Stimulated activated CD4-positive, alpha-beta T cell treated with anti-CD3 and anti-CD28 coated beads, Interleukin-12 subunit alpha, Interleukin-12 subunit beta, amount 100 ng/mL, for 48 hours (primary cell): Measurements from ENCODE around the gene ZNF578.
A peak's percentile ranks its signal among the peaks of the same experiment; 100 is the strongest.
"Not testable (repeated sequence)": the region's sequence is repeated elsewhere in the genome, so short reads cannot be mapped to it uniquely, and the experiment has no call there.

ENCODE experiments used
- DNase-seq, 3 donors: peaks; one replicate each; pipeline ENCODE4 v3.0.0-alpha.2; 2020; ENCODE audit warnings: low read depth in 2 of 3, low spot score in 1 of 3

ZNF578 gene

DNA sequence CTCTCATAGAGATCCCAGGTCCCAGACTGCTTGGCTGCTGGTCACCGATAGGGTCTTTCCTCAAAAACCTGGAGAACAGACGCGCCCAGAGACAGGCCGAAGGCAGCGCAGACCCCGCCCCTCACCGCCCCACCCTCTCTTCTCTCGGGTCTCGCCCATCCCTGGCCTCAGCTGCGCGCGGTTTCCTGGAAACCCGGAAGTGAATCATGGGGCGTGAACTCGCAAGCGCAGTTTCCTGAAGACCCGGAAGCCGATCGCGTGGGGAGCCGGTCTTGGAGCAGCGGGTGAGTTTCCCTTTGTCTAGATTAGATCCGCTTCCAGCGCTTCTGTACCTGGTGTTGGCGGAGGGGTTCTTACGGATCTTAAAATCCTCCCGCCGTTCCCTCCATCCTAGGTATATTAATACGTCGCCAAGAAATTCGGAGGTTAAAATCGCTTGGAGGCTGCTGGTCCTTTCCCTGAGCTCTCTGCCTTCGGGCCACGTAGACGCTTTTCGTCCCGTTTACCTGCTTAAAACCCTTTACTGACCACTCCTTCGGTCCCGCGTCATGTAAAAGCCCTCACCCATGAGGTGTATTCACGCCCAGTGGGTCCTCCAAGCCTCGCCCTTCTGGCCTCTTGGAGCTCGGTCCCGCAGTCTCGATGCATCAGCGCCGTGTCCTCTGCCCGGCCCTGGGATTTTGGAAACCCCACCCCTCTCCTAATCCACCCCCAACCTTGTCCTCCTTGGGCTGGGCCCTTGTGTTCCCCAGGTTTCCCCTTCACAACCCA lies at the start of gene ZNF578:
TSS of gene ZNF578 (plus strand) at position 230 of the 771 bp plus-strand sequence. CDS start 48,293 bp downstream, outside the sequence.
- DNase-seq, result peak; percentile 45 to 57 (median 48)

DNA sequence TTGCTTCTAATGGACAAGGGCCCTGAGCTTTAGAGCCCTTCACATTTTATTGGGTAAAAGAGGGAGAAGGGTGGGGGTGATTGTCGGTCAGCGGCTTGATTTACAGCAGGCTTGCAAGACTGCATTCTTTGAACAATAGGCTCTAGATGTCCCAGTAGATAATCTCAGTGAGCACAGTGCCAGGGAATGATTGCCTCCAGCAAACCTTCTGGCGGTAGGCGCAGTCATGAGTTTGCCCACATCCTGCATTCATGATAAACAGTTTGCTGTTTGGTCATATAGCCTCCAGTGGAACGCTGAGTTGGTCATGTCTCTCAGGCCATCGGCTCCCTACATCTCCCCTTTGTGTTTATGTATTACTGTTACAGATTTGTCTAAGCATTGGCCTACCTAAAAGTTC lies 43.1 kb upstream of the ZNF578 start:
- DNase-seq, result no peak

DNA sequence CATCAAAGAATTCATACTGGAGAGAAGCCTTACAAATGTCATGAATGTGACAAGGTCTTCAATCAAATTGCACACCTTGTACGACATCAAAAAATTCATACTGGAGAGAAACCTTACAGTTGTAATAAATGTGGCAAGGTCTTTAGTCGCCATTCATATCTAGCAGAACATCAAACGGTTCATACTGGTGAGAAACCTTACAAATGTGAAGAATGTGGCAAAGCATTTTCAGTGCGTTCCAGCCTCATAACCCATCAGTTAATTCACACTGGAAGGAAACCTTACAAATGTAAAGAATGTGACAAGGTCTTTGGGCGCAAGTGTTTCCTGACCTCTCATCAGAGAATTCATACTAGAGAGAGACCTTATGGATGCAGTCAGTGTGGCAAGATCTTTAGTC lies 37.6 kb upstream of the ZNF578 start:
- no peak for DNase-seq

DNA sequence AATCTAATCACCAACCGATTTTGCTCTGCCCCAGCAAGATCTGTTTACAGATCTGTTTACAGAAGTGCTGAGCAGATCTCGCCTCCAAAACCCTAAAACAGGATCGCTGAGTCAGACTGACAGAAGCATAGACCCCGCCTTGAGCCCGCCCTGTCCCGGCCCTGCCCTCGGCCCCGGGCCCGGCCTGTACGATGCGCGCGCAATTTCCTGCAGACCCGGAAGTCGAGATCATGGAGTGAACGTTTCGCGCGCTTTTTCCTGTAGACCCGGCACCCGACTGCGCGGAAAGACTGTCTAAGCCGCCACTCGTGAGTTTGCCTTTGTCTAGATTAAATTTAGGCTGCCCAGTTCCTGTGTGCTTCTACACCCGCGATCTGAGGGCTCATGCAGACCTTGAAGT lies 24.4 kb upstream of the ZNF578 start, which contains the start of gene ZNF534:
TSS of gene ZNF534 (plus strand) at position 212 of the 400 bp plus-strand sequence. CDS start 2,327 bp downstream, outside the sequence.
- no peak for DNase-seq

DNA sequence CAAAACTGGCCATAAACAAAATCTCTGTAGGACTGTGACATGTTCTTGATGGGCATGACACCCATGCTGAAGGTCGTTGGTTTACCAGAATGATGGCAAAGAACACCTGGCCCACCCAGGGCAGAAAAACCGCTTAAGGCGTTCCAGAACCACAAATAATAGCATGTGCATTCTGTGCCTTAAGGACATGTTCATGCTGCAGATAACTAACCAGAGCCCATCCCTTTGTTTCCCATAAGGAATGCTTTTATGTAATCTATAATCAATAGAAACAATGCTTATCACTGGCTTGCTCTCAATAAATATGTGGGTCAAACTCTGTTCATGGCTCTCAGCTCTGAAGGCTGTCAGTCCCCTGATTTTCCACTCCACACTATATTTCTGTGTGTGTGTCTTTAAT lies 11.2 kb upstream of the ZNF578 start:
- no peak for DNase-seq

DNA sequence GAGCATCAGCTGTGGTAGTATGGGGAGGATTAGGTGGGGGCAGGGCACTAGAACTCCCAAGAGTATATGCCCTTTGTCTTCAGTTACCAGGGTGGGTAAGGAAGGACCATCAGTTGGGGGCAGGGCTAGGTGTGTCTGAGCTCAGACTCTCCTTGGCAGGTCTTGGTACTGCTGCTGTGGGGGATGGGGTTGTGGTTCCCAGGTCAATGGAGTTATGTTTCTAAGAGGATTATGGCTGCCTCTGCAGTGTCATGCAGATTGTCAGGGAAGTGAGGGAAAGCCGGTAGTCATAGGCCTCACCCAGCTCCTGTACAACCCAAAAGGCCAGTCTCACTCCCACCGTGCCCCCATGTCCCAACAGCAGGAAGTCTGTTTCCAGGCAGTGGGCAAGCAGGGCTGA lies 8.8 kb upstream of the ZNF578 start:
- DNase-seq, result no peak

DNA sequence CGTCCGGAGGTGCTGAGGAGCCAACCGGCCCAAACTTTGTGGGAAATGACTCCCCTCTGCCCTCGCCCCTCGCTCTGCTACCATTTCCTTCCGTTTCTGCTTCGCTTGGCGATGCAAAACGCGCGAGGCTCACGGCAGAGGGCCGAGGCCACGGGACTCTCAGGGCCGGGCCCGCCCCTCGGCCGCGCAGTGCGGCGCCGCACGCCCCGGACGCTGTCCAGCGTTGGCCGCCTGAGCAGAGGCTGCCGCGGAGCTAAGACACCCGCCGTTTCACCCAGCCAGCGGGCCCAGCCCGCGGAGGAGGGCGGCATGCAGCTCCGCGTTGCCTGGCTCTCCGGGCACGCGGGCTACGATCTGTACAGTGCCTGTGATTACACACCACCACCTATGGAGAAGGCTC lies 2.1 kb upstream of the ZNF578 start:
- DNase-seq, result no peak

DNA sequence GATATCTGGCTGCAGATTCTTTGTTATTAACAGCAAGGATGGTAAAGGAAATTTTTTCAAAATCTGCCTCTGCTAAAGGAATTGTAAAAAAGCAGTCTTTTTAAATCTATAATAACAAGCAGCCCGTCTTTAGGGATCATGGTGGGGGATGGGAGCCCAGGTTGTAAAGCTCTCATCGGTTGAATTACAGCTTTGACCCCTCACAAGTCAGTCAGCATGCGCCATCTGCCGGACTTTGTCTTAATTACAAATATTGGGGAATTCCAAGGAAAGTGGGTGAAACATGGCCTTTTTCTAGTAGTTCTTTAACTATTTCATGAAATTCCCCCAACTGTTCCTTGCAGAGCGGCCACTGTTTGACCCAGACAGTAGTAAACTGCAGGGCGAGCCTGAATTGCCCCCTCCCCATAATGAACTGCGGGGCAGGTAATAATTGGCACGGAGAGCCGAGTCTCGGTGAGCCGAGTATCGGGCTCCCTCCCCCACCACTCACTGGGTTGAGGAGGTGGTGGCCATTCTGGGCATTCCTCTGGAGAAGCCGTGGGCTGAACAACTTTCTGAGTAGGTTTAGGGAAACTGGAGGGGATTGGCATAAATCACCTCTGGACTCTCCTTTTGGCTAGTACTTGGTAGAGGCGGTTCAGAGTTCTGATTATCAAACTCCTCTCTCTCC lies 11.6 kb downstream of the ZNF578 start:
- no peak for DNase-seq

DNA sequence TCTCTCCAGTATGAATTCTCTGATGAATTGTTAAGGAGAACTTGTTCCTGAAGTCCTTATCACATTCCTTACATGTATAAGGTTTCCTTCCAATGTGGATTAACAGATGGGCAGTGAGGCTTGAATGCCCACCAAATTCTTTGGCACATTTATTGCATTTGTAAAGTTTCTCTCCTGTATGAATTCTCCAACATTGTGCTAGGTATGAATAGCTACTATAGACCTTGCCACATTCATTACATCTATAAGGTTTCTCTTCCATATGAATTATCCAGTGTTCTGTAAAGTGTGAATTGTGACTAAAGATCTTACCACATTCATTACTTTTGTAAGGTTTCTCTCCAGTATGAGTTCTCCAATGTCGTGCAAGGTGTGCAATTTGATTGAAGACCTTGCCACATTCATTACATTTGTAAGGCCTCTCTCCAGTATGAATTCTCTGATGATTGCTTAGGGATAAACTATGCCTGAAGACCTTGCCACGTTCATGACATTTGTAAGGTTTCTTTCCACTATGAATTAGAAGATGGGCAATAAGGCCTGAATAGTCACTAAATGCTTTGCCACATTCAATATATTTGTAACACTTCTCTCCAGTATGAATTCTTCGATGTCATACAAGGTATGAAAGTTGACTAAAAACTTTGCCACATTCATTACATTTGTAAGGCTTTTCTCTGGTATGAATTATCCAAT lies 20.4 kb downstream of the ZNF578 start:
- no peak for DNase-seq

DNA sequence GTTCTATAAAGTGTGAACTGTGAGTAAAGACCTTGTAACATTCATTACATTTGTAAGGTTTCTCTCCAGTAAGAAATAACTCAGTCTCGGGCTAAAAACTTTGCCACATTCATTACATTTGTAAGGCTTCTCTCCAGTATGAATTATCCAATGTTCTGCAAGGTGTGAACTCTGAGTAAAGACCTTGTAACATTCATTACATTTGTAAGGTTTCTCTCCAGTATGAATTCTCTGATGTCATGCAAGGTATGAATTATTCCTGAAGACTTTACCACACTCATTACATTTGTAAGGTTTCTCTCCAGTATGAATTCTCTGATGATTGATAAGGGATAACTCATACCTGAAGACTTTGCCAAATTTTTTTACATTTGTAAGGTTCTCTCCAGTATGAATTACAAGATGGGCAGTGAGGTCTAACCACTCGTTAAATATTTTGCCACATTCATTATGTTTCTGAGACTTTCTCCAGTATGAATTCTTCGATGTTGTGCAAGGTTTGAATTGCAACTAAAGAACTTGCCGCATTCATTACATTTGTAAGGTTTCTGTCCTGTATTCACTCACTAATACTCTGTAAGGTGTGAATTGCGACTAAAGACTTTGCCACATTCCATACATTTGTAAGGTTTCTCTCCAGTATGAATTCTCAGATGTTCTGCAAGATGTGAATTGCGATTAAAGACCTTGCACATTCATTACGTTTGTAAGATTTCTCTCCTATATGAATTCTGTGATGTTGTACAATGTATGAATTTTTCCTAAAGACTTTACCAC lies 21.2 kb downstream of the ZNF578 start:
- DNase-seq, result no peak

DNA sequence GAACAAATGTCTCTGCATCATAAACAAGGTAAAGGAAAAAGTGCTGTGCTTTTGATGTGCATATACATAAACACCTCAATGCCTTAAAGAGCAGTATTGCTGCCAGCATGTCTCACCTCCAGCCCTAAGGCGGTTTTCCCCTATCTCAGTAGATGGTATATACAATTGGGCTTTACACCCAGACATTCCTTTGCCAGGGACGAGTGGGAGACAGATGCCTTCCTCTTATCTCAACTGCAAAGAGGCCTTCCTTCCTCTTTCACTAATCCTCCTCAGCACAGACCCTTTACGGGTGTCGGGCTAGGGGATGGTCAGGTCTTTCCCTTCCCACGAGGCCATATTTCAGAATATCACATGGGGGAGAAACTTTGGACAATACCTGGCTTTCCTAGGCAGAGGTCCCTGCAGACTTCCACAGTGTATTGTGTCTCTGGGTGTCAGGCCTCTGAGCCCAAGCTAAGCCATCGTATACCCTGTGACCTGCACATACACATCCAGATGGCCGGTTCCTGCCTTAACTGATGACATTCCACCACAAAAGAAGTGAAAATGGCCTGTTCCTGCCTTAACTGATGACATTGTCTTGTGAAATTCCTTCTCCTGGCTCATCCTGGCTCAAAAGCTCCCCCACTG lies 30.9 kb downstream of the ZNF578 start:
- DNase-seq, result not testable (repeated sequence)

DNA sequence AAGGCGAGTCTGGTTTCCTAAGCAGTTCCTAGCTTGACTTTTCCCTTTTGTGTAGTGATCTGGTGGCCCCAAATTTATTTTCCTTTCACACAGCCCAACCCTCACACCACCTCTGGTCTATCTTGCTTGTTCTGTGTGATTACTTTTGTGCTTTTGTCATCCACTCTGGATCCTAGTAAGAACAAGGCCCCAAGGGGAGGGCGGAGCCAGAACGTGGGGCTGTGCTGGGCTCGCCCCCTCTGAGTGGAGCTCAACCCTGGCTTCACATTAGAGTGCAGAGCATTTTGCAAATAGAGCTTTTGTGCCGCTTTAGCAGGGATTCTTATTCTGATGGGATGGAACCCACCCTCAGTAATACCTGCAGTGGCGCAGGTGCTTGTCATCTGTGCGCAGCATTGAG lies 31.7 kb downstream of the ZNF578 start:
- DNase-seq, result not testable (repeated sequence)

DNA sequence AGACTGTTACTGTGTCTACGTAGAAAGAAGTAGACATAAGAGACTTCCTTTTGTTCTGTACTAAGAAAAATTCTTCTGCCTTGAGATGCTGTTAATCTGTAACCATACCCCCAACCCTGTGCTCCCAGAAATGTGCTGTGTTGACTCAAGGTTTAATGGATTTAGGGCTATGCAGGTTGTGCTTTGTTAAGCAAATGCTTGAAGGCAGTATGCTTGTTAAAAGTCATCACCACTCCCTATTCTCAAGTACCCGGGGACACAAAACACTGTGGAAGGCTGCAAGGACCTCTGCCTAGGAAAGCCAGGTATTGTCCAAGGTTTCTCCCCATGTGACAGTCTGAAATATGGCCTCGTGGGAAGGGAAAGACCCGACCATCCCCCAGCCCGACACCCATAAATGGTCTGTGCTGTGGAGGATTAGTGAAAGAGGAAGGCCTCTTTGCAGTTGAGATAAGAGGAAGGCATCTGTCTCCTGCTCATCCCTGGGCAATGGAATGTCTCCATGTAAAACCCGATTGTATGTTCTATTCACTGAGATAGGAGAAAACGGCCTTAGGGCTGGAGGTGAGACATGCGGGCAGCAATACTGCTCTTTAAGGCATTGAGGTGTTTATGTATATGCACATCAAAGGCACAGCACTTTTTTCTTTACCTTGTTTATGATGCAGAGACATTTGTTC lies 32.3 kb downstream of the ZNF578 start:
- not testable (repeated sequence) for DNase-seq

DNA sequence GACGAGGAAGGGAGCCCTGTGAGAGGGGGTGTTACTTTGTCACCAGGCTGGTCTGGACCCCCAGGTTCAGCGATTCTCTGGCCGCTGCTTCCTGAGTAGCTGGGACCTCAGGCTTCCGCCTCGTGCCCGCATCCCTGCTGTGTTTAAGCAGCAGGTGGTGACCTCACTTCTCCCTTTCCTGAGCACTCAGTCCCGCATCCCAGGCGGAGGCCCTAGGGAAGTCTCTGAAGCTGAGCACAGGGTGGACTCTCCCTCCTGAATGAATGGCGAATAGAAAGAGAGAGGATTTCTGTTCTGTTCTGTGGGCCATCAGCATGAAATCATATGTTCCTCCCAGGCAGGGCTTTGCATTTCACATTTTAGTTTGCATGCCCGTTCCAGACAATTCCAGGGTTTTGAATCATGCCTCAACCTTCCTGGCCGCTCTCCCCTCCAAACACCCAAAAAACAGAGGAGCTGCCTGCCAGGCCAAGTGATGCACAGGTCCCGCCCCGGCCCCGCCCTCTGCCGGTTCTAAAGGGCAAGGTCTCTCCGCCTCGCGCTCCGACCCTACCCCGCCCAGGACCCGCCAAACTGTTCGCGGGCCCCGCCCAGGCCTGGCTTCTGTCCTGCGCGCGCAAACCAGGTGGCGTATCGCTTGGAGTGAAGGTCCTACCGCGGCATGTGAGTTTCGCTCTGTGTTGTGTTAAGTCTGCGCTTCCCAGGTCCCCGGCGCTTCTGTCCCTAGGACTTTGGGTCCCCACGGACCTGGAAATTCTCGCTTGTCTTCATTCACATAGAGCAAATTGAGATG lies 39.0 kb downstream of the ZNF578 start:
- DNase-seq, result no peak

DNA sequence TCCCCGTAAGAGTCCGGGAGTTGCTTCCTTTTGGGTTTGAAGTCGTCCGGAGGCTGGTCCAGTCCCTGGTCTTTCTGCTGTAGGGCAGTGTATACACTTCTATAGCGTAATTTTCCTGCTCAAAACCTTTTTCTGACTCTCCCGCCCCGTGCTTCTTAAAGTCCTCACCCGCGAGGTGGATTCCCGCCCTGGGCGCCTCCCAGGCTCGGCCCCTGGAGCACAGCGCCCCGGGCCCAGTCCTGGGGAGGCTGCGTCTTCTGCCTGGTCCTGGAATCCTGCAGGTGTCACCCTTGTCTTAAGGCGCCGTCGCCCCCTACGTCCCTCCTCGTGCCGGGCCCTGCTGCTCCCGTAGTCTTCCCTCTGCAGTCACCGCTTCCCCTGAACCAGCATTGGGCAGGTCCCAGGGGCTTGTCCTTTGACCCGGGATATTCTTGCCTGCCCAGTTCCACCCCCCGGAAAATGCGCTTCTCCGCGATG lies 39.7 kb downstream of the ZNF578 start:
- DNase-seq, result no peak

DNA sequence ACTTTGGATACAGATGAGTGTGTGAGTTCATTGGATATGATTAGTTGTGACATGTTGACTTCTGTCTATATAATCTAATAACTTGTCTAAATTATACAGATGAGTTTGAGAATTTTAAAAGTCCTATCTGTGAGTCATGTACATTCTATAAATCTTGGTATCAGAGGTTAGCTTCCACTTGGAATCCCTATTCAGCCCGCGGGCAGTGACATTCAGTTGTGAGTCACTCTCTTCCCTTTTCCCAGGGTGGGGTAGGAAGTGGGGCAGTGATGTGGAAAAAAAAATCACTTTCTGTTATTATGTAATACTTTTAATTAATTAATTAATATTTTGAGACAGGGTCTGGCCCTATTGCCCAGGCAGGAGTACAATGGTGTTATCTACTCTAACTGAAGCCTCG lies 41.2 kb downstream of the ZNF578 start:
- no peak for DNase-seq

DNA sequence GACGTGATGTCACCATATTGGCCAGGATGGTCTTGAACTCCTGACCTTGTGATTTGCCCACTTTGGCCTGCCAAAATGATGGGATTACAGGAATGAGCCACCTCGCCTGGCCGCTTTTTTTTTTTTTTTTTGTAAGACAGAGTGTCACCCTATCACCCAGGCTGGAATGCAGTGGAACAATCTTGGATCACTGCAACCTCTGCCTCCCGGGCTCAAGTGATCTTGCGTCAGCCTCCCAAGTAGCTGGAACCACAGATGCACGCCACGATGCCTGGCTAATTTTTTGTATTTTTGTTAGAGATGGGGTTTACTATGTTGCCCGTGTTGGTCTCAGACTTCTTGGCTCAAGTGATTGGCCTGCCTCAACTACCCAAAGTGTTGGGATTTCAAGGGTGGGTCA lies 45.2 kb downstream of the ZNF578 start:
- DNase-seq, result no peak

DNA sequence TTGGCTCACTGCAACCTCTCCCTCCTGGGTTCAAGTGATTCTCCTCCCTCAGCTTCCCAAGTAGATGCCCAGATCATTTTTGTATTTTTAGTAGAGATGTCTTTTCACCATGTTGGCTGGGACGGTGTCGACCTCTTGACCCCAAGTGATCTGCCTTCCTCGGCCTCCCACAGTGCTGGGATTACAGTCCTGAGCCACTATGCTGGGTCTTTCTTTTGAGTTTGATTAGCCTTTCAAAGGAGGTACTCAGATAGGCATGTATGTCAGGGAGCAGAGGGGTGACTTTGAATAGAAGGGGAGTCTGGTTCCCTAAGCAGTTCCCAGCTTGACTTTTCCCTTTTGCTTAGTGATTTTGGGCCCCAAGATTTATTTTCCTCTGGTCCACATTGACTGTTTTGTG lies 47.1 kb downstream of the ZNF578 start:
- DNase-seq, result not testable (repeated sequence)

DNA sequence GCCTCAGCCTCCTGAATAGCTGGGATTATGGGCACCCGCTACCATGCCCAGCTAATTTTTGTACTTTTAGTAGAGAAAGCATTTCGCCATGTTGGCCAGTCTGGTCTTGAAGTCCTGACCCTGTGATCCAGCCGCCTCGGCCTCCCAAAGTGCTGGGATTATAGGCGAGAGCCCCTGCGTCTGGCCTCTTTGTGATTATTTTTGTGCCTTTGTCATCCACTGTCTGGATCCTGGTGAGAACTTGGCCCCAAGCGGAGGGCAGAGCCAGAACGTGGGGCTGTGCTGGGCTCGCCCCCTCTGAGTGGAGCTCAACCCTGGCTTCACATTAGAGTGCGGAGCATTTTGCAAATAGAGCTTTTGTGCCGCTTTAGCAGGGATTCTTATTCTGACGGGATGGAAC lies 47.6 kb downstream of the ZNF578 start:
- DNase-seq, result not testable (repeated sequence)
